ENCODE results near the gene TTLL7. TPM values are rescaled to one million over a fixed set of nuclear protein-coding genes. Genes with fewer than 3 reads are reported as not detected.

TTLL7 gene
- total RNA-seq, 1 donor from 2014 or later, result 22.6 TPM

- no peaks in the 10 kb centered on the region for H3K27me3 Mint-ChIP-seq (ENCODE audit: low read depth)
- H3K4me1 Mint-ChIP-seq (ENCODE audit: low read depth), result no peaks in the 10 kb centered on the region
- no peaks in the 10 kb centered on the region for H3K36me3 Mint-ChIP-seq (ENCODE audit: low read depth)
- no peak for TF ChIP-seq CTCF (IDR thresholded peaks at IDR 0.05)
- peaks cover 8% of the 10 kb centered on the region for H3K9me3 Mint-ChIP-seq (ENCODE audit: low read depth)
- no peak for DNase-seq (ENCODE audit: low spot score)
- no peak overlapping the region for H3K27ac Mint-ChIP-seq (ENCODE audit: unreplicated experiment)
- no peak overlapping the region for H3K4me3 Mint-ChIP-seq (ENCODE audit: unreplicated experiment)
Observed at GRCh38 chr1:84025966-84026365, 27.0 kb upstream of the TTLL7 start.

GRCh38 chr1:84021822-84022221 is 22.9 kb upstream of the TTLL7 start:
- peaks cover 6% of the 10 kb centered on the region for H3K9me3 Mint-ChIP-seq (ENCODE audit: low read depth)
- H3K27me3 Mint-ChIP-seq (ENCODE audit: low read depth), result no peaks in the 10 kb centered on the region

GRCh38 chr1:84020151-84020550 is 21.2 kb upstream of the TTLL7 start:
- TF ChIP-seq CTCF (IDR thresholded peaks at IDR 0.05), result no peak
- H3K27ac Mint-ChIP-seq (ENCODE audit: unreplicated experiment), result no peak overlapping the region
- H3K4me3 Mint-ChIP-seq (ENCODE audit: unreplicated experiment), result no peak overlapping the region
- H3K4me1 Mint-ChIP-seq (ENCODE audit: low read depth), result no peaks in the 10 kb centered on the region
- H3K36me3 Mint-ChIP-seq (ENCODE audit: low read depth), result no peaks in the 10 kb centered on the region
- no peak for DNase-seq (ENCODE audit: low spot score)
- H3K9me3 Mint-ChIP-seq (ENCODE audit: low read depth), result peaks cover 6% of the 10 kb centered on the region
- no peaks in the 10 kb centered on the region for H3K27me3 Mint-ChIP-seq (ENCODE audit: low read depth)

More at GRCh38 chr1:84021822-84022221, 22.9 kb upstream of the TTLL7 start:
- TF ChIP-seq CTCF (IDR thresholded peaks at IDR 0.05), result no peak
- Mint-ChIP-seq H3K27ac (ENCODE audit: unreplicated experiment) (no peak overlapping the region), H3K4me3 (ENCODE audit: unreplicated experiment) (no peak overlapping the region), H3K36me3 (ENCODE audit: low read depth) (no peaks in the 10 kb centered on the region), H3K4me1 (ENCODE audit: low read depth) (no peaks in the 10 kb centered on the region)
- DNase-seq (ENCODE audit: low spot score), result no peak

GRCh38 chr1:84019217-84019616 is 20.3 kb upstream of the TTLL7 start:
- no peak overlapping the region for H3K27ac Mint-ChIP-seq (ENCODE audit: unreplicated experiment)
- H3K9me3 Mint-ChIP-seq (ENCODE audit: low read depth), result peaks cover 6% of the 10 kb centered on the region
- TF ChIP-seq CTCF (IDR thresholded peaks at IDR 0.05), result no peak
- no peak overlapping the region for H3K4me3 Mint-ChIP-seq (ENCODE audit: unreplicated experiment)
- no peak for DNase-seq (ENCODE audit: low spot score)
- no peaks in the 10 kb centered on the region for H3K36me3 Mint-ChIP-seq (ENCODE audit: low read depth)
- H3K4me1 Mint-ChIP-seq (ENCODE audit: low read depth), result no peaks in the 10 kb centered on the region
- H3K27me3 Mint-ChIP-seq (ENCODE audit: low read depth), result no peaks in the 10 kb centered on the region

GRCh38 chr1:84013708-84014107 is 14.8 kb upstream of the TTLL7 start:
- no peak overlapping the region for H3K27ac Mint-ChIP-seq (ENCODE audit: unreplicated experiment)
- no peak for DNase-seq (ENCODE audit: low spot score)
- peaks cover 2% of the 10 kb centered on the region for H3K9me3 Mint-ChIP-seq (ENCODE audit: low read depth)
- TF ChIP-seq CTCF (IDR thresholded peaks at IDR 0.05), result no peak
- H3K27me3 Mint-ChIP-seq (ENCODE audit: low read depth), result no peaks in the 10 kb centered on the region
- H3K36me3 Mint-ChIP-seq (ENCODE audit: low read depth), result no peaks in the 10 kb centered on the region
- no peaks in the 10 kb centered on the region for H3K4me1 Mint-ChIP-seq (ENCODE audit: low read depth)
- H3K4me3 Mint-ChIP-seq (ENCODE audit: unreplicated experiment), result no peak overlapping the region
